ENCODE results near the gene TNIK. TPM values are rescaled to one million over a fixed set of nuclear protein-coding genes. Genes with fewer than 3 reads are reported as not detected.

TNIK gene
- total and polyA plus RNA-seq, 2 of the 4 experiments (the other 2 are of a cell fraction), result 3.4 to 6.3 TPM

DNA sequence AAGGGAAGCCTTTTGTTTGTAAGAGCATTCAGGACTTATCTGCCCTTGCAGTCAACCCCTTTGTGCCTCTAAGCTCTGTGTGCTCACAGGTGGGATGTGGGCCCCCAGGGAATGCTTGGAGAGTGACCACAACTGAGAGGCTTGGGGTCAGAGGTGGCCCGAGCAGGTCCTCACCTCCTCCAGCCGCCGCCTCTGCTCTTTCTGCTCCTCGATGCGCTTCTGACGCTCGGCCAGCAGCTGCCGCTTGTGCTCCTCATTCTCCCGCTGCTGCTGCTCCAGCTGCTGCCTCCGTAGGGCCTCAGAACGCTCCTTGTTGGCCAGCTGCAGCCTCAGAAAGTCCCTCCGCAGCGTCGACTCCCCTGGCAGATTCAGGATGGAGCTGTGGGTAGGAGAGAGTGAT, 302.9 kb downstream of the TNIK start:
- Histone ChIP-seq H3K4me2 (ENCODE audit: low read depth, low read length) (no peak overlapping the region), H3K14ac (replicated peaks; ENCODE audit: low read depth, low read length) (no peak overlapping the region), H3K56ac (ENCODE audit: extremely low read depth, insufficient read depth, low read length) (no peak overlapping the region), H3K18ac (ENCODE audit: low read depth, low read length) (no peak overlapping the region), H3K79me1 (ENCODE audit: low read depth in 1 of 2, low read length in 2 of 2) (no peaks in the 10 kb centered on the region), H3K4me3 (ENCODE audit: insufficient read depth, low read depth, low read length) (no peak overlapping the region), H3K36me3 (ENCODE audit: control insufficient read depth, insufficient read depth, low read length) (peaks cover 4% of the 10 kb centered on the region), H4K20me1 (ENCODE audit: insufficient read depth, low read length) (no peaks in the 10 kb centered on the region), H3K27ac (ENCODE audit: insufficient read depth, low read length) (no peak overlapping the region), H2AFZ (replicated peaks; ENCODE audit: low read length, poor library complexity) (no peak overlapping the region), H3K27me3 (ENCODE audit: control insufficient read depth, insufficient read depth, low read length) (no peaks in the 10 kb centered on the region), H2BK15ac (ENCODE audit: low read depth, low read length) (no peak overlapping the region), H3K9me3 (ENCODE audit: control insufficient read depth, insufficient read depth, low read length) (no peaks in the 10 kb centered on the region), H2BK120ac (ENCODE audit: low read depth, low read length) (no peak overlapping the region), H2BK5ac (ENCODE audit: low read depth, low read length, poor library complexity, severe bottlenecking) (no peak overlapping the region), H3K9ac (ENCODE audit: low read depth, low read length) (no peak overlapping the region), H3K9me1 (ENCODE audit: insufficient read depth, low read length) (peaks cover 6% of the 10 kb centered on the region; the same call in 1 of the 2 replicates), H4K8ac (ENCODE audit: low read depth in 2 of 2, low read length in 2 of 2) (no peak overlapping the region), H3K4ac (ENCODE audit: low read depth, low read length) (no peak overlapping the region), H2AK9ac (replicated peaks; ENCODE audit: low read depth, low read length, poor library complexity) (peak overlapping the region; percentile 33), H4K5ac (ENCODE audit: low read depth, low read length) (no peak overlapping the region), H3K23ac (ENCODE audit: low read depth, low read length) (no peak overlapping the region), H2AK5ac (ENCODE audit: low read depth, low read length) (no peak overlapping the region), H3K4me1 (ENCODE audit: control insufficient read depth, insufficient read depth, low read length) (no peaks in the 10 kb centered on the region), H2BK20ac (ENCODE audit: low read depth, low read length) (no peak overlapping the region), H4K91ac (ENCODE audit: insufficient read depth, low read depth, low read length) (no peak overlapping the region)
- 66% methylated on average over 7 of the region's 14 CpGs; no CpG with 5 or more reads in 1 of the 2 experiments for WGBS, 2 experiments (ENCODE audit: extremely low coverage in 2 of 2, insufficient read length in 1 of 2)
- ATAC-seq (ENCODE audit: low read depth) (no peak), DNase-seq (no peak)
- no TSS peak for BruUV-seq (replicated peaks)
- in situ Hi-C loops (cut with MboI; ENCODE audit: low sequenced_read_pairs), result no loop called here
- CTCF ChIA-PET, result no interaction called here
- dilution Hi-C loops (cut with HindIII; ENCODE audit: low sequenced_read_pairs, unreplicated experiment), result no loop called here
- no peak for TF ChIP-seq CHD1 (IDR thresholded peaks at IDR 0.05; ENCODE audit: low read depth, low read length)
- TF ChIP-seq MXI1 (IDR thresholded peaks at IDR 0.05; ENCODE audit: borderline replicate concordance, low read depth, low read length), result no peak
- TF ChIP-seq BHLHE40 (IDR thresholded peaks at IDR 0.05; ENCODE audit: low read depth, low read length), result no peak
- no peak for TF ChIP-seq NFE2L2 (IDR thresholded peaks at IDR 0.05; ENCODE audit: low read depth, low read length)
- no peak for TF ChIP-seq RAD21 (IDR thresholded peaks at IDR 0.05; ENCODE audit: low read length)
- TF ChIP-seq RCOR1 (IDR thresholded peaks at IDR 0.05; ENCODE audit: insufficient replicate concordance, low read length), result no peak
- no peak for TF ChIP-seq CEBPB (IDR thresholded peaks at IDR 0.05; ENCODE audit: low read depth, low read length)
- no peak for TF ChIP-seq POLR2A (IDR thresholded peaks at IDR 0.05; ENCODE audit: low read depth, low read length)
- TF ChIP-seq MAFK (IDR thresholded peaks at IDR 0.05; ENCODE audit: low read depth, low read length), result no peak
- POLR2A ChIA-PET (ENCODE audit: unreplicated experiment), result no interaction called here
- intact Hi-C loops (cut with micrococcal nuclease), result no loop called here

All from IMR-90 (cell line).